ENCODE results near the gene LTB. TPM values are rescaled to one million over a fixed set of nuclear protein-coding genes. Genes with fewer than 3 reads are reported as not detected.
A peak's percentile ranks its signal among the peaks of the same experiment; 100 is the strongest.

LTB gene
- total and polyA plus RNA-seq, 9 of the 15 experiments (the other 6 are each of a cell fraction or from before 2014, with no cell fraction given): 0.07 to 0.51 TPM; not detected in 7

GRCh38 chr6:31558631-31559500 lies 23.4 kb downstream of the LTB start (continued):
- TF ChIP-seq ZNF79 (CRISPR knock-in tag; IDR thresholded peaks at IDR 0.05; ENCODE audit: low read depth) (0 out of 2 replicates have a peak, but pooled peaks have one; percentile 3), RBFOX2 (IDR thresholded peaks at IDR 0.05; ENCODE audit: low read depth, low read length) (peak; percentile 61), CXXC5 (CRISPR knock-in tag; IDR thresholded peaks at IDR 0.05) (peak; percentile 17; the same call in 1 of the 2 replicates), LCOR (CRISPR knock-in tag; IDR thresholded peaks at IDR 0.05) (peak; percentile 69), MAZ (CRISPR knock-in tag; conservative IDR thresholded peaks at IDR 0.05 in 1 of 2, IDR thresholded peaks at IDR 0.05 in 1 of 2) (peak; percentile 67 to 73; a peak in 2 of 4 replicates), HDAC2 (IDR thresholded peaks at IDR 0.05) (peak; percentile 34; the same call in 1 of the 2 replicates), ZNF639 (CRISPR knock-in tag; conservative IDR thresholded peaks at IDR 0.05 in 1 of 2, IDR thresholded peaks at IDR 0.05 in 1 of 2) (peak in 1 of 2 experiments; percentile 44; a peak in 1 of 4 replicates), ZNF395 (CRISPR knock-in tag; IDR thresholded peaks at IDR 0.05) (peak; percentile 46; the same call in 1 of the 2 replicates), ZNF146 (CRISPR knock-in tag; IDR thresholded peaks at IDR 0.05; ENCODE audit: unreplicated experiment) (no peak), HSF4 (CRISPR knock-in tag; IDR thresholded peaks at IDR 0.05; ENCODE audit: borderline replicate concordance) (0 out of 2 replicates have a peak, but pooled peaks have one; percentile 47), ZNF609 (CRISPR knock-in tag; IDR thresholded peaks at IDR 0.05; ENCODE audit: borderline replicate concordance) (no peak), KAT8 (IDR thresholded peaks at IDR 0.05; ENCODE audit: low read depth) (no peak), SOX6 (IDR thresholded peaks at IDR 0.05) (0 out of 2 replicates have a peak, but pooled peaks have one; percentile 8), CEBPB (tag; IDR thresholded peaks at IDR 0.05) (peak; percentile 61), MNT (conservative IDR thresholded peaks at IDR 0.05) (peak in 1 of 2 experiments; percentile 32; a peak in 1 of 4 replicates)

Data from K562 (cell line).